Adrenal gland (tissue), 5 donors: ENCODE data around the gene TIMM21.

ENCODE experiments used
- POLR2A ChIP-seq, 2 donors: fragments of 450-650 bp; IDR thresholded peaks; one replicate each; pipeline ENCODE4 v1.6.1; 2017; ENCODE audit warnings: antibody characterized with exemption in 2 of 2, mild to moderate bottlenecking in 2 of 2, moderate library complexity in 1 of 2
- TF ChIP-seq, protein P1 (sequence below), 6 experiments: fragments of 450-650 bp in 4 of 6; fragments of 200-600 bp in 2 of 6; sonication (generic) in 1 of 6; IDR thresholded peaks; 1 replicate in 5 of 6; 2 replicates in 1 of 6; pipeline versions ENCODE4 v1.5.1 to v1.8.0; 2016 to 2021; ENCODE audit warnings: antibody characterized with exemption in 6 of 6, mild to moderate bottlenecking in 2 of 6, moderate library complexity in 1 of 6
- donor health status: DM: no; HTN: no; CAD: no.

DNA sequence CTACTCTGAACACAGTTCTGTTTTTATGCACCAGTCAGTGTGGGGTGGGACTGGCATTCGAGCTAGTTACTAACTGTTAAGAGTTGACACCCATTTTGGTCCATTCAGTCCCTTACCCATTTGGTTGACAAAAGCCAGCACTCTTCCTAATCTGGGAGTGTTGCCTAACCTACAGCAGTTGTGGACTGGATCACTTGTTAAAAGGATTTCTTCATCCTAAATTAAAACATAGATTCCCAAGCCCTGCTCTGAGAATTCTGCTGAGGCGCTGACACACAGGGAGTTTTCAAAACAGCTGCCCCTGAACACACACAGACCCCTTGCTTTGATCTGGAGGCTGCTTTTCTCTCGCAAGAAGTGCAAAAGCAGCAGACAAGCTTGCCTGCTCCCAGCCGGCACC, 6.4 kb downstream of the TIMM21 start:
- TF ChIP-seq POLR2A (IDR thresholded peaks at IDR 0.05): no peak
- TF ChIP-seq, protein P1, sequence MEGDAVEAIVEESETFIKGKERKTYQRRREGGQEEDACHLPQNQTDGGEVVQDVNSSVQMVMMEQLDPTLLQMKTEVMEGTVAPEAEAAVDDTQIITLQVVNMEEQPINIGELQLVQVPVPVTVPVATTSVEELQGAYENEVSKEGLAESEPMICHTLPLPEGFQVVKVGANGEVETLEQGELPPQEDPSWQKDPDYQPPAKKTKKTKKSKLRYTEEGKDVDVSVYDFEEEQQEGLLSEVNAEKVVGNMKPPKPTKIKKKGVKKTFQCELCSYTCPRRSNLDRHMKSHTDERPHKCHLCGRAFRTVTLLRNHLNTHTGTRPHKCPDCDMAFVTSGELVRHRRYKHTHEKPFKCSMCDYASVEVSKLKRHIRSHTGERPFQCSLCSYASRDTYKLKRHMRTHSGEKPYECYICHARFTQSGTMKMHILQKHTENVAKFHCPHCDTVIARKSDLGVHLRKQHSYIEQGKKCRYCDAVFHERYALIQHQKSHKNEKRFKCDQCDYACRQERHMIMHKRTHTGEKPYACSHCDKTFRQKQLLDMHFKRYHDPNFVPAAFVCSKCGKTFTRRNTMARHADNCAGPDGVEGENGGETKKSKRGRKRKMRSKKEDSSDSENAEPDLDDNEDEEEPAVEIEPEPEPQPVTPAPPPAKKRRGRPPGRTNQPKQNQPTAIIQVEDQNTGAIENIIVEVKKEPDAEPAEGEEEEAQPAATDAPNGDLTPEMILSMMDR (IDR thresholded peaks at IDR 0.05): no peak
